Endothelial cell of umbilical vein (primary cell): ENCODE measurements around the gene TP53RK. TPM values are rescaled to one million over a fixed set of nuclear protein-coding genes. Genes with fewer than 3 reads are reported as not detected.

Source experiments
- BruUV-seq: library from RNA; stranded (reverse); fragments of 400-500 nt; replicated peaks from 2 replicates; lab custom pipeline; 2021; lab: Mats Ljungman, UMichigan
- CTCF ChIA-PET: fragments of 300-600, 350-600 bp; sonication (Branson Sonifier 250); formaldehyde crosslinking; loops from one replicate; lab custom pipeline; 2021; ENCODE audit warnings: antibody characterized with exemption, inconsistent platforms; lab: Charles Lee
- POLR2A ChIA-PET: fragments of 300-600, 350-600 bp; sonication (Branson Sonifier 250); formaldehyde crosslinking; loops from one replicate; lab custom pipeline; 2021; ENCODE audit warnings: antibody characterized with exemption, inconsistent platforms; lab: Charles Lee
- DNase-seq: peaks from one replicate; pipeline ENCODE4 v3.0.0-alpha.2; 2011; ENCODE audit warnings: low read depth, low spot score
- FAIRE-seq: peaks from 2 replicates; lab custom pipeline; 2011; peaks lifted over from hg19 to GRCh38; lab: Jason Lieb, UNC
- H2AFZ ChIP-seq: 2 replicates; pipeline ENCODE4 v1.6.0; 2012; ENCODE audit warnings: low read depth, low read length, control low read depth, inconsistent platforms
- H3K27ac ChIP-seq: 2 replicates; pipeline ENCODE4 v1.5.1; 2011; ENCODE audit warnings: low read depth, mild to moderate bottlenecking, control low read depth, low read length, moderate library complexity; ENCODE audit not compliant: insufficient read depth
- H3K27me3 ChIP-seq, 2 experiments: 2 replicates each; pipeline versions ENCODE4 v1.6.0 to v1.6.1; 2011; ENCODE audit warnings: low read length in 2 of 2, mixed read lengths in 1 of 2; ENCODE audit not compliant: control insufficient read depth in 2 of 2, insufficient read depth in 2 of 2
- H3K36me3 ChIP-seq, 2 experiments: 2 replicates in 1 of 2; 3 replicates in 1 of 2; pipeline ENCODE4 v1.5.1; 2011; ENCODE audit warnings: low read length in 2 of 2, mild to moderate bottlenecking in 1 of 2, moderate library complexity in 1 of 2; ENCODE audit not compliant: control insufficient read depth in 2 of 2, insufficient read depth in 2 of 2; ENCODE audit errors: extremely low read depth in 1 of 2
- H3K4me1 ChIP-seq: 3 replicates; pipeline ENCODE4 v1.5.1; 2011; ENCODE audit warnings: mild to moderate bottlenecking, low read length; ENCODE audit not compliant: control insufficient read depth, insufficient read depth; ENCODE audit errors: extremely low read depth
- H3K4me2 ChIP-seq: 2 replicates; pipeline ENCODE4 v1.6.1; 2011; ENCODE audit warnings: low read length, control low read depth, mixed read lengths; ENCODE audit not compliant: insufficient read depth
- H3K4me3 ChIP-seq, 3 experiments: fragments of 200-600 bp in 1 of 3; sonication (generic), shearing (Covaris generic) in 1 of 3; replicated peaks in 1 of 3; 2 replicates each; pipeline ENCODE4 v1.5.1; 2011 to 2016; ENCODE audit warnings: control low read depth in 3 of 3, low read length in 3 of 3, mild to moderate bottlenecking in 2 of 3, inconsistent platforms in 1 of 3, low read depth in 1 of 3, moderate library complexity in 1 of 3; ENCODE audit not compliant: insufficient read depth in 1 of 3
- H3K79me2 ChIP-seq: 2 replicates; pipeline ENCODE4 v1.6.0; 2012; ENCODE audit warnings: low read length, inconsistent platforms; ENCODE audit not compliant: control insufficient read depth, insufficient read depth
- H3K9ac ChIP-seq: replicated peaks from 2 replicates; pipeline ENCODE3; 2011; ENCODE audit warnings: low read length, control low read depth; ENCODE audit not compliant: insufficient read depth; ENCODE audit errors: extremely low read depth
- H3K9me1 ChIP-seq: replicated peaks from 3 replicates; pipeline ENCODE4 v1.6.0; 2011; ENCODE audit warnings: mild to moderate bottlenecking, low read length; ENCODE audit not compliant: control insufficient read depth, insufficient read depth; ENCODE audit errors: extremely low read depth
- H3K9me3 ChIP-seq: replicated peaks from 2 replicates; pipeline ENCODE4 v1.5.1; 2012; ENCODE audit warnings: low read length, inconsistent platforms; ENCODE audit not compliant: control insufficient read depth, insufficient read depth
- H4K20me1 ChIP-seq: replicated peaks from 2 replicates; pipeline ENCODE3; 2011; ENCODE audit warnings: mild to moderate bottlenecking, low read length; ENCODE audit not compliant: control insufficient read depth, insufficient read depth; ENCODE audit errors: extremely low read depth
- CTCF ChIP-seq, 2 donors: IDR thresholded peaks; 1 replicate in 1 of 2; 2 replicates in 1 of 2; pipeline ENCODE4 v1.5.1; 2011; ENCODE audit warnings: low read length in 2 of 2, mild to moderate bottlenecking in 2 of 2, moderate library complexity in 2 of 2, control low read depth in 1 of 2, inconsistent platforms in 1 of 2, low read depth in 1 of 2; ENCODE audit not compliant: insufficient read depth in 1 of 2; ENCODE audit errors: extremely low read depth in 1 of 2
- EZH2 ChIP-seq: IDR thresholded peaks from 2 replicates; pipeline ENCODE4 v1.6.1; 2012; ENCODE audit warnings: borderline replicate concordance, low read depth, mild to moderate bottlenecking, moderate library complexity, low read length, inconsistent platforms; ENCODE audit not compliant: severe bottlenecking
- FOS ChIP-seq: IDR thresholded peaks from 2 replicates; pipeline ENCODE4 v1.6.1; 2011; ENCODE audit warnings: mild to moderate bottlenecking, low read length, moderate library complexity, borderline replicate concordance; ENCODE audit not compliant: insufficient read depth
- GATA2 ChIP-seq: IDR thresholded peaks from 2 replicates; pipeline ENCODE4 v1.7.0; 2011; ENCODE audit warnings: low read depth, mild to moderate bottlenecking, moderate library complexity, mixed read lengths, low read length; ENCODE audit not compliant: insufficient read length, insufficient read depth
- JUN ChIP-seq: IDR thresholded peaks from 2 replicates; pipeline ENCODE4 v1.6.1; 2011; ENCODE audit warnings: borderline replicate concordance, low read depth; ENCODE audit not compliant: insufficient read length, insufficient read depth
- MAX ChIP-seq: IDR thresholded peaks from 2 replicates; pipeline ENCODE4 v1.6.1; 2011; ENCODE audit not compliant: insufficient read depth, insufficient read length
- MYC ChIP-seq: IDR thresholded peaks from one replicate; pipeline ENCODE4 v1.6.1; 2011; ENCODE audit warnings: mild to moderate bottlenecking, low read depth, low read length
- POLR2A ChIP-seq: IDR thresholded peaks from 2 replicates; pipeline ENCODE4 v1.6.1; 2012; ENCODE audit warnings: low read depth, mild to moderate bottlenecking, control low read depth, low read length
- POLR2AphosphoS5 ChIP-seq: IDR thresholded peaks from 2 replicates; pipeline ENCODE4 v1.6.1; 2012; ENCODE audit warnings: low read depth, mild to moderate bottlenecking, control low read depth, low read length, moderate library complexity; ENCODE audit not compliant: insufficient read depth
- dilution Hi-C: fragments of 300-500 bp; cut with MboI; formaldehyde crosslinking; loops from one replicate; pipeline ENCODE4 v1.15.0; 2019; ENCODE audit warnings: low sequenced_read_pairs; ENCODE audit not compliant: extremely low pct_ligation_motif_present
- intact Hi-C: fragments of 100-400 bp; cut with micrococcal nuclease; formaldehyde crosslinking; loops from one replicate; pipeline ENCODE4 v1.10.0; 2022
- polyA plus RNA-seq, 4 experiments: library from polyadenylated mRNA; depleted of rRNA in 3 of 4; stranded (reverse) in 3 of 4; unstranded in 1 of 4; fragments of >200 nt; gene quantifications; 2 replicates each; pipeline versions ENCODE4 v1.2.1 to v1.2.3, GENCODE V29; 2011 to 2012; ENCODE audit warnings: missing spikeins in 1 of 4
- total RNA-seq: library from RNA; stranded (reverse); gene quantifications from 2 replicates; pipeline ENCODE4 v1.2.3, GENCODE V29; 2021

The TP53RK gene
- total and polyA plus RNA-seq, 2 donors (not counting 3 experiments of a cell fraction or from before 2014, with no cell fraction given) = 7.0 to 13.1 TPM

- no peak overlapping the region for H3K27ac ChIP-seq
- TF ChIP-seq POLR2A (no peak), EZH2 (no peak), GATA2 (no peak), JUN (no peak), CTCF (IDR thresholded peaks at IDR 0.05; ENCODE audit: extremely low read depth in 1 of 2, insufficient read depth in 1 of 2, low read depth in 1 of 2, low read length in 2 of 2) (no peak), POLR2AphosphoS5 (no peak), MYC (no peak), MAX (no peak), FOS (no peak)
- no peaks in the 10 kb centered on the region for H3K4me1 ChIP-seq
- dilution Hi-C loops (no loop called here), intact Hi-C loops (no loop called here)
- H3K4me3 ChIP-seq = no peak overlapping the region
- no peaks in the 10 kb centered on the region for H3K9me1 ChIP-seq
- no peaks in the 10 kb centered on the region for H3K79me2 ChIP-seq
- no peaks in the 10 kb centered on the region for H3K27me3 ChIP-seq
- H3K9ac ChIP-seq = no peak overlapping the region
- FAIRE-seq (no peak), DNase-seq (no peak)
- no peaks in the 10 kb centered on the region for H3K36me3 ChIP-seq
- ChIA-PET POLR2A (no interaction called here), CTCF (interaction anchor here (1.2 kb wide), 1 partner anchor 10 kb away, joined by 3 read pairs; no protein-coding TSS in a partner anchor)
- no peak overlapping the region for H2AFZ ChIP-seq
- BruUV-seq = no TSS peak
- no peaks in the 10 kb centered on the region for H4K20me1 ChIP-seq
- no peaks in the 10 kb centered on the region for H3K9me3 ChIP-seq
- no peak overlapping the region for H3K4me2 ChIP-seq
Measured at GRCh38 chr20:46642969-46643343, 46.3 kb downstream of the TP53RK start.
